ENCODE results near the gene P2RX2.
A peak's percentile ranks its signal among the peaks of the same experiment; 100 is the strongest.
"Not testable (repeated sequence)": the region's sequence is repeated elsewhere in the genome, so short reads cannot be mapped to it uniquely, and the experiment has no call there.

The P2RX2 gene

DNA sequence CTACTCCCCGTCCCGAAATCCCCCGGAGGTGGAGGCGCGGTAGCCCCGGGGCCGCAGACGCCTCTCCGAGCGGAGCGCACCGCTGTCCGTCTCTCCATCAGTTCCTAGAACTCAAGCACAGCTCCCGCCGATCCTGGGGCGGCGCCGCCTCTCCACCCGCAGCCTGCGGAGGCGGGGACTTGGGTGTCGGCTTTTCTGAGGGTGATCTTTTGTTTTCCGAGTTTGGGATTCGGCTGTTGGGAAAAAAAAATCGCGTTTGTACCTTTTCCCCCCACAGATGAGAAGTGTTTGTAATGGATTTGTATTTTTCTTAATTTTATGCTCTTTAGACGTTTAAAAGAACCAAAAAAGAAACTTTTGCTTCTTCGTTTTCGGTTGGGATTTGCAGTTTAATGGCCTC is 34.8 kb upstream of the P2RX2 start:
- DNase-seq (ENCODE audit: low read depth) = no peak

- no peak for DNase-seq (ENCODE audit: low read depth)
These were observed 34.1 kb upstream of the P2RX2 start for GRCh38 chr12:132584429-132584828.

DNA sequence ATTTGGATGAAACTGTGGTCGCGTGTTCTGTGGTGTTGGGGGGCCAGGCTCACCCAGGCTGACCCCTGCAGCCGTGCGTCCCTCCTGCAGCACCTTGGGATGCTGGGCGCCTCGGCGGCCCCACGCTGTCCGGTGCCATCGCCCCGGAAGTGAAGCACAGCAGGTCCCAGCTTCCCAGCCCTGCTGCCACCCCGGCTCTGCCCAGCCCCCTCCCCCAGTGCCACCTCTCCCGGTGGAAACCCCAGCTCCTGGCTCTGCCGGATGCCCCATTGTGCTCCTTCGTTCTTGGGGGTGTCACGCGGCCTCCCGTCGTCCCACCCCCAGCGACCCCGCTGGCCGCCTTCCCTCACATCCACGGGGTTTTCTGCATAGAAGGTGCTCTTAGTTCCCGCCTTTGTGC is 33.4 kb upstream of the P2RX2 start:
- DNase-seq (ENCODE audit: low read depth) = no peak

DNA sequence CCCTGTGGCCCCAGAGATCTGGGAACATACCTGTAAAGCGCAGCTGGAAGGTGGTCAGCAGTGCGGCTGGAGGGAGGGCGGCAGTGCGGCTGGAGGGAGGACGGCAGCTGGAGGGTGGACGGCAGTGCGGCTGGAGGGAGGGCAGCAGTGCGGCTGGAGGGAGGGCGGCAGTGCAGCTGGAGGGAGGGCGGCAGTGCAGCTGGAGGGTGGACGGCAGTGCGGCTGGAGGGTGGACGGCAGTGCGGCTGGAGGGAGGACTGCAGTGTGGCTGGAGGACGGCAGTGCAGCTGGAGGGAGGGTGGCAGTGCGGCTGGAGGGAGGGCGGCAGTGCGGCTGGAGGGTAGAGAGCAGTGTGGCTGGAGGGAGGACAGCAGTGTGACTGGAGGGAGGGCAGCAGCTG is 31.6 kb upstream of the P2RX2 start:
- no peak for DNase-seq (ENCODE audit: low read depth)

- DNase-seq (ENCODE audit: low read depth) = no peak
These were observed 30.8 kb upstream of the P2RX2 start for GRCh38 chr12:132587781-132588180.

DNA sequence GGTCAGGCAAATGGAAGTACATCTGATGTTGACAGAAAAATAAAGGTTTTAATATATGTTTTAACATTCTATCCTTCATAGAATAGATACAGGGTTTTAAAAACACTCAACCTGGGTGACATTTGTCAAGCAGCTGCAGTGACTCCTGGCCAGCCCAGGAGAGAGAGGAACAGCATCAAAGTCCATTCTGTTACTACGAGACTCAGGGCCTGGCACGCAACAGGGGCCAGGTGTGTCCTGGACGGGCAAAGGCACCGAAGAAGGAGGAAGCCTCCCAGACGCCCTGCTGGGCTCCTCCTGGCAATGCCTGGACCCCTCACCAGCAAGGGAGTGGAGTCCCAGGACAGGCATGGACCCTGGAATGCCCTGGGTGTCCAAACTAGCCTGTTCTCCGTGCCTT is 30.3 kb upstream of the P2RX2 start:
- no peak for DNase-seq (ENCODE audit: low read depth)

DNA sequence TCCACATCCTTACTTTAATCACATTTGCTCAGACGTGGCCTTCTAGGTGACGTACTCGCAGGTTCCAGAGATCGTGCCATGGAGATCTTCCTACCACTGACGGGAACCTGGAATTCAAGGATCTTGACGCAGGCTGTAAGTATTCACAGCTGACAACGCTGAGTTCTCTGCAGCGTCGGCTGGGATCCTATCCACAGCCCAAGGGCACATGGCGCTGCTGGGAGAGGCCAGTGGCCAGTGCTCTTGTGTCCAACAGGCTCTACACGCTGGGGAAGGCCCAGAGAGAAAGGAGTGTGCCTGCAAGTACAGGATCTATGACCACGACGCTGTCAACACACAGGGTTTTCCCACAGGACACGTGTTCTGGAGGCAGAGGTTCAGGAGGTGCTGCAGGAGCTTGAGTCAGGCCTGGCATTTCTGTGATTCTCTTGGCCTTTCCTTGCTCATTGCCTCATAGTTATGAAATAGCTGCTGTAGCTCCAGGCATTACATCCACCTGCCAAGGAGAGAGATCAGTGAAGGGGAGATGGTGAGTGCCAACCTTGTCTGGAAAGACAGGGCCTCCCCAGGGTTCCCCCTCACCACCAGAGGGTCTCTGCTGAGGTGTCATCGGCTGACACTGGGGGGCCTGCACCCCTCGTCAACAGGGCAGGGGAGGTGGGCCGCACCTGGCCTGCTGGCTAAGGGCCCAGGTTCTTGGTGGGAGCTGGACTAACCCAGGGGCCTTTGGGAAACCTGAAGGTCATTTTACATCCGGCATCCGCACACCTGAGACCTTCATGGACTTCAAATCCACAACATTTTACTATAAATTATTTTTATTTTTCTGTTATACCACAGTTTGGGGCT is 29.5 kb upstream of the P2RX2 start:
- no peak for DNase-seq (ENCODE audit: low read depth)

DNA sequence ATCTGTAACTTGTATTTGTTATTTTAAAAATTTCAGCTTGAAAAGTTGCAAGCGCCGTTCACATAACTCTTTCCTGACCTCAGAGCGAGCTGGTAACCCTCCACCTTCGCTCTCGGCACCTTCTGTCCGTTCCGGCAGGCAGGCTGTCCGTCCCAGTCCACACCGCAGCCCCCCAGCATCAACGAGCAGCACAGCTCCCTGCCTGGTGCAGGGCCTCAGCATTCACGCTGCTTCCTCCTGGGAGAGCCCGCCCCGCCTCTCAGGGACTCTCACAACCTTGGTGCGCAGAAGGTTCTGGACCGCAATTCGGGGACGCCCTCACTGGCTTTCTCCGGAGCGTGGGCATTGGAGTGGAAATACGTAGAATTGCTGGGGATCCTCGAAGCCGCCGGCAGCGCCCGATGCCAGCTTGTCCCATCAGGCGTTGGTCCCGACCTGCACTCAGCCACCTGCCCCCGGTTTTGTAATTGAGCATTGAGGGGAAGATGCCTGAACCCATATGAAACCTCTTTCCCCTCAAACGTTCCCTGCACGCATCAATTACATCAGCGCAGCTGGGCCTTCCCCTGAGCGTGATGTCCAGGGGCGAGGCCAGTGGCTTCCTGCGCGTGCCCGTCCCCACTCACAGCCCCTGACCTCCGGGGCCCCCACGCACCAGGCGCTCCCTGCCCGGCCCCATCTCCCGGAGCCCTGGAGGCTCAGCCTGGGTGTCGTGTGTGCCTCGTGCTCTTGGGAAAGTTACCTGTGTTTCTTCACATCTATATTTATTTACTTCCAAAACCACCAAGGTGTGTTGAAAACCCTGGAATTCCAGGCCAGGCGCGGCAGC is 27.3 kb upstream of the P2RX2 start:
- no peak for DNase-seq (ENCODE audit: low read depth)

DNA sequence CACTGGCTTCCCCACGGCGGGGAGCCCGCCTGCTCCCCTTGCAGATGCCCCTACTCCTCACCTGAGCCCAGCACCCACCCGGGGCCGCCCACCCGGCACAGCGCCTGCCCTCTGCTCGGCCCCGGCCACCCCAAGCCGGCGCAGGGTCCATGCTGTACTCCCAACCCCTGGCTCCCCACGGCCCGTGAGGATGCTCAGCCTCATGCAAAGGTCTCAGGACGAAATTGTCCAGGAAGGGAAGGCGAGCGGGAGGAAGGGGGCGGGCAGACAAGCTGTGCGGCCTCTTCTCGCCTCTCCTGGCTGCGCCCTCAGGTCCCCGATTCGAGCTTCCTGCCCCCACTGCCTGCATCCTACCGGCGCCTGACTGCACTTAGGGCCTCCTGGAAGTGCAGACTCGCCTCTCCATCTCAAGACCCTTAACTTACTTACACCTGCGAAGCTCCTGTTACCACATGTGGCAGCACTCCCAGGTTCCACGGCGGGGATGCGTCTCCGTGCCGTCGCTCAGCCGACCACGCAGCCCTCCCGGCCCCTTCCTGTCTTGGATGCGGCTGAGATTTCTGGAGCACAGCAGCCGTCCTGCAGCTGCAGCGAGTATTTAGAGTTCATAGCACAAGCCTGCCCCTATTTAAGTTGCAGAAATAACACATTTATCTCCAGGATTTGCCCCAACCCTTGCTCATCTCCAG is 26.1 kb upstream of the P2RX2 start:
- no peak for DNase-seq (ENCODE audit: low read depth)

DNA sequence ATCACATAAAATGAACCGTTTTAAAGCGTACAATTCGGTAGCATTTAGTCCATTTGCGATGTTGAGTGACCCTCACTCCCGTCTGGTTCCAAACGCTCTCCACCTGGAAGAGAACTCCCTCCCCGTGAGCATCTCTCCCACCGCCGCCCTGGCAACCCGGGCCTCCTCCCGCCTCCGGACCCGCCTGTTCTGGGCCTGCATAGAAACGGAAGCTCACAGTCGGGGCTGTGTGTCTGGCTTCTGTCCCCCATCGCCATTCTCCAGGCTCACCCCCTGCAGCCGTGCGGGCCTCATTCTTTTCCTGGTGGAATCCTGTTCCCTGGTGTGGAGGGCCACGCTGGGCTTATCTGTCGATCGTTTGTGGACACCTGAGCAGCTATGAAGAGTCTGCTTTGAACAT is 25.5 kb upstream of the P2RX2 start:
- no peak for DNase-seq (ENCODE audit: low read depth)

GRCh38 chr12:132593521-132593920 is 25.1 kb upstream of the P2RX2 start:
- DNase-seq (ENCODE audit: low read depth) = no peak

- peak; percentile 88 for DNase-seq (ENCODE audit: low read depth)
These were observed 24.6 kb upstream of the P2RX2 start for GRCh38 chr12:132593938-132594358.

- no peak for DNase-seq (ENCODE audit: low read depth)
These were observed 23.4 kb upstream of the P2RX2 start for GRCh38 chr12:132595183-132595582.

GRCh38 chr12:132596016-132596415 is 22.6 kb upstream of the P2RX2 start:
- DNase-seq (ENCODE audit: low read depth) = no peak

GRCh38 chr12:132597333-132598316 is 21.0 kb upstream of the P2RX2 start:
- DNase-seq (ENCODE audit: low read depth) = peak; percentile 17

GRCh38 chr12:132599502-132599901 is 19.1 kb upstream of the P2RX2 start:
- DNase-seq (ENCODE audit: low read depth) = not testable (repeated sequence)

DNA sequence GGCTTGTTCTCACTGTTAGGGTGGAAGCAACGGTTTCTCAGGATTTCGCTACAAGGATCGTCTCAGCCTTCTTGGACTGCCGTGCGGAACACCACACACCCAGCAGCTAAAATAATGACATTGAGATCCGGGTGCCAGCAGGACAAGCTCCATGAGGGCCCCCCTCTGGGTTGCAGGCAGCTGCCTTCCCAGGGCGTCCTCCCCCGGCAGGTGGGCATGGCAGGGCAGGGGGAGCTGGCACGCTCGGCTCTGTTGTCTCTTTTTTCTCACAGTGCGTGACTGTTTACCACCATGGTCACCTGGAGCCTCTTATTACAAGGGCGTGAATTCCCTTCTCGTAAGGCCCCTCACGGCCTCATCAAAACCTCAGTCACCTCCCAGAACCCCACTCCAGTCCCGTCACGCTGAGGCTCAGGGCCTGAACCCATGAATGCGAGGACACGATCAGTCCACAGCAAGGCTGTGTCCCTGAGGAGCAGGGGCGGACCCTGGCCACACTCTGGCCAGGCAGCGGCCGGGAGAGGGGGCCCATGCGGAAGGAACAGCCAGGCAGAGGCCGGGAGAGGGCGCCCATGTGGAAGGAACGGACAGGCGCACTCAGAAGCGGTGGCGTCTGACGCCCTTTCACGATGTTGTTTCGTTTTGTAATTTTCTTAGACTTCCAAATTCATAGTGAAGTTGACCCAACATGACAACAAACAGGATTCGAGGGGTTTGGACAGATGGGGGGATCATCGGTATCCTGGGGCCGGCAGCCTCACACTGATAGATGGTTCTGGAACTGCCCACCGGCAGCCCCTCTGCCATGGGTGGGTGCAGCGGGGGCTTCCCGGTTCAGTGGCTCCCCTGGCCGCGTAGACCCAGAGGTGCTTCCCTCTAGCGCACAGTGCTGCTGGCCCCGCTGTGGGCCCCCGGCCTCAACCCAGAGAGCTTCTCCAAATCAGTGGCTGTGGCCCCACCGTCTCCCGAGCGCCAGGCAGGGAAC is 18.2 kb upstream of the P2RX2 start:
- DNase-seq (ENCODE audit: low read depth) = peak; percentile 28

DNA sequence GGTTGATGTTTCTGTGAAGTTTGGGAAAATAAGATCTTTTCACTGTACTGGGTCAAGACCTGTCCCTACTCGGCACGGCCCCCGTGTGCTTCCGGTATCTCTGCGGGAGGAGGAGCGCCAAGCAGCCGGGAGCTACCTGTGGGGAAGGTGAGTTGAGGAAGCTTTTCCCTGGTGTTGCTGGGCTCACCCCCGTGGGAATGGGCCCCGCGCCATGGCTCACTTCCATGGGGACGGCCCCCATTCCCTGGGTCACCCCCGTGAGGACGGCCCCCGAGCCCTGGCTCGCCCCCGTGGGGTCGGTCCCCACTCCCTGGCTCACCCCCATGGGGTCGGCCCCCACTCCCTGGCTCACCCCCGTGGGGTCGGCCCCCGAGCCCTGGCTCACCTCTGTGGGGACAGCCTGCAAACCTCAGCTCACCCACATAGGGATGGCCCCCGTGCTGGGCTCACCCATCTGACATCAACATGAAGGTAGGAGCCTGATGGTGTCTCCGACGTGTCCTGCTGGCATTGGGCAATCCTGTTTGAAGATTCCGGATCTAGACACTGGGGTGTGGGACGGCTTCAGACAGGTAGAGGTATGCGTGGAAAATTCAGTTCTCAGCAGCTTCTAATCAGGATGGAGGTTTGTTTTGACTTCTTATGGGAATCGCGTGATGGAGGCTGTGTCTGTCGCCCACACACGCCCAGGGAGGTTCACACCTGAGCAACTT is 17.2 kb upstream of the P2RX2 start:
- no peak for DNase-seq (ENCODE audit: low read depth)

GRCh38 chr12:132602572-132603239 is 15.9 kb upstream of the P2RX2 start:
- DNase-seq (ENCODE audit: low read depth) = no peak
